ENCODE measurements around the gene CDCA4.

GRCh38 chr14:105030836-105031396 lies 10.0 kb upstream of the CDCA4 start:
- no peak for TF ChIP-seq EZH2 (IDR thresholded peaks at IDR 0.05; ENCODE audit: insufficient read depth, poor library complexity, severe bottlenecking)
- TF ChIP-seq EZH2phosphoT487 (IDR thresholded peaks at IDR 0.05; ENCODE audit: insufficient read depth, low read depth): no peak
